Ishikawa (cell line): ENCODE data around the gene TLX2.

Experiments
- CEBPB ChIP-seq: IDR thresholded peaks from 2 replicates; pipeline ENCODE4 v1.6.1; 2012
- EP300 ChIP-seq: IDR thresholded peaks from 2 replicates; pipeline ENCODE4 v1.6.1; 2012; ENCODE audit warnings: borderline replicate concordance
- NFIC ChIP-seq: IDR thresholded peaks from 2 replicates; pipeline ENCODE4 v1.6.1; 2012
- RAD21 ChIP-seq: IDR thresholded peaks from 2 replicates; pipeline ENCODE4 v1.6.1; 2012; ENCODE audit warnings: low read depth
- TCF12 ChIP-seq: IDR thresholded peaks from 2 replicates; pipeline ENCODE4 v1.6.1; 2012; ENCODE audit warnings: low read depth
- TF ChIP-seq, protein P1 (sequence below): IDR thresholded peaks from 2 replicates; pipeline ENCODE4 v1.6.1; 2012
- TF ChIP-seq, protein P2 (sequence below): IDR thresholded peaks from 2 replicates; pipeline ENCODE4 v1.6.1; 2012; ENCODE audit warnings: low read depth, mild to moderate bottlenecking

DNA sequence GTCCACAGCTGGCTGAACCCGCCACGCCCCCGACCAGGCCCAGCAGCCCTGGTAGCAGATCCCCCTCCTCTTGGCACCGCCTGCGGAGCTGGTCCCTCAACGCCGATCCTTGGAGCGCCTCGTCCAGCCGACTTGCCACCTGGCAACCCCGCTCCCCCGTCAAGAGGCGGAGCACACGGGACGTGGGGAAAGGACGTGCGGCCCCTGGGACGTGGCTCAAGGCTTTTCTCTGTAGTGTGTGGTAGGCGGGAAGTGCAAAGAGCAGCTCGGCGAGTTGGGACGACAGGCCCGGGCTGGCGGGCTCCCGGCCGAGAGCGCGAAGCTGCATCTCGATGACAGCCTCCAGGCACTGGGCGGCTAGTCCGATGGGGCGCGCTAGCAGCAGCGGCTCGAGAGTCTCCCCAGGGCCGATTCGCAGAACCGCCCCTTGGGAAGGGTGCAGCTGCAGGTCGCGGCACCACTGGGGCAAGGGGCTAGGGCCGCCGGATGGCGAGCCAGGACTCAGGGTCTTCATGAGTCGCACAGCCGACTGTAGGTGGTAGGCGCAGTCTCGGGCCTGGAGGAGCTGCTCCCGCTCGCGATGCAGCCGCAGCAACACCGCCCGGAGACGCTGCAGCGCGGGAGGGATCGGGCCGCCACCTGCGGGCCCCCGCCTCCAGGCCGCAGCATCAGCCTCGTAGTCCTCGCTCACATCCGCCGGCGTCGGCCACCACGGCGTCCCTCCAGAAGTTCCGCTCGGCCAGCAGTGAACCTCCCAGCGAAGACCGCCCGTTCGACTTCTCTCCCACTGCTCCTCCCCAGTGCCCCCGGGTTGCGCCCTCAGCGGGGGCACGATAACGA, 32.1 kb upstream of the TLX2 start:
- TF ChIP-seq TCF12 (no peak; the same call in 1 of the 2 replicates), NFIC (no peak), CEBPB (no peak), EP300 (no peak), RAD21 (no peak)
- TF ChIP-seq, protein P1, sequence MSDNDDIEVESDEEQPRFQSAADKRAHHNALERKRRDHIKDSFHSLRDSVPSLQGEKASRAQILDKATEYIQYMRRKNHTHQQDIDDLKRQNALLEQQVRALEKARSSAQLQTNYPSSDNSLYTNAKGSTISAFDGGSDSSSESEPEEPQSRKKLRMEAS = 0 out of 2 replicates have a peak, but pooled peaks have one; percentile 19
- TF ChIP-seq, protein P2, sequence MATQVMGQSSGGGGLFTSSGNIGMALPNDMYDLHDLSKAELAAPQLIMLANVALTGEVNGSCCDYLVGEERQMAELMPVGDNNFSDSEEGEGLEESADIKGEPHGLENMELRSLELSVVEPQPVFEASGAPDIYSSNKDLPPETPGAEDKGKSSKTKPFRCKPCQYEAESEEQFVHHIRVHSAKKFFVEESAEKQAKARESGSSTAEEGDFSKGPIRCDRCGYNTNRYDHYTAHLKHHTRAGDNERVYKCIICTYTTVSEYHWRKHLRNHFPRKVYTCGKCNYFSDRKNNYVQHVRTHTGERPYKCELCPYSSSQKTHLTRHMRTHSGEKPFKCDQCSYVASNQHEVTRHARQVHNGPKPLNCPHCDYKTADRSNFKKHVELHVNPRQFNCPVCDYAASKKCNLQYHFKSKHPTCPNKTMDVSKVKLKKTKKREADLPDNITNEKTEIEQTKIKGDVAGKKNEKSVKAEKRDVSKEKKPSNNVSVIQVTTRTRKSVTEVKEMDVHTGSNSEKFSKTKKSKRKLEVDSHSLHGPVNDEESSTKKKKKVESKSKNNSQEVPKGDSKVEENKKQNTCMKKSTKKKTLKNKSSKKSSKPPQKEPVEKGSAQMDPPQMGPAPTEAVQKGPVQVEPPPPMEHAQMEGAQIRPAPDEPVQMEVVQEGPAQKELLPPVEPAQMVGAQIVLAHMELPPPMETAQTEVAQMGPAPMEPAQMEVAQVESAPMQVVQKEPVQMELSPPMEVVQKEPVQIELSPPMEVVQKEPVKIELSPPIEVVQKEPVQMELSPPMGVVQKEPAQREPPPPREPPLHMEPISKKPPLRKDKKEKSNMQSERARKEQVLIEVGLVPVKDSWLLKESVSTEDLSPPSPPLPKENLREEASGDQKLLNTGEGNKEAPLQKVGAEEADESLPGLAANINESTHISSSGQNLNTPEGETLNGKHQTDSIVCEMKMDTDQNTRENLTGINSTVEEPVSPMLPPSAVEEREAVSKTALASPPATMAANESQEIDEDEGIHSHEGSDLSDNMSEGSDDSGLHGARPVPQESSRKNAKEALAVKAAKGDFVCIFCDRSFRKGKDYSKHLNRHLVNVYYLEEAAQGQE = no peak
